NB4 (cell line): Measurements from ENCODE around the gene TFPI2.

ENCODE experiments used
- DNase-seq: peaks from one replicate; pipeline ENCODE4 v3.0.0; 2010; ENCODE audit warnings: low read depth
- H3K4me3 ChIP-seq: one replicate; pipeline ENCODE4 v1.5.1; 2011; ENCODE audit warnings: mild to moderate bottlenecking, low read depth, low read length, moderate library complexity
- CTCF ChIP-seq: IDR thresholded peaks from one replicate; pipeline ENCODE4 v1.5.1; 2012; ENCODE audit warnings: low read depth, low read length
- MAX ChIP-seq: IDR thresholded peaks from 2 replicates; pipeline ENCODE4 v1.6.1; 2011; ENCODE audit warnings: low read depth, low read length
- MYC ChIP-seq: IDR thresholded peaks from 2 replicates; pipeline ENCODE4 v1.6.1; 2011; ENCODE audit warnings: low read depth, low read length
- POLR2A ChIP-seq: IDR thresholded peaks from 2 replicates; pipeline ENCODE4 v1.6.1; 2011; ENCODE audit warnings: mild to moderate bottlenecking; ENCODE audit not compliant: insufficient read length; ENCODE audit errors: extremely low read depth

TFPI2 gene

GRCh38 chr7:93890464-93891068 is at the start of gene TFPI2:
TSS of gene TFPI2 (minus strand) at chr7:93890753. CDS start at chr7:93890678, 75 bp downstream.
- no peak for TF ChIP-seq MYC
- no peak for TF ChIP-seq POLR2A
- TF ChIP-seq CTCF, result no peak
- H3K4me3 ChIP-seq, result no peak within 1 kb of the TSS
- no peak for DNase-seq

- H3K4me3 ChIP-seq, result no peak overlapping the region
- TF ChIP-seq MYC (no peak), MAX (no peak), CTCF (no peak), POLR2A (no peak)
- DNase-seq, result no peak
These were observed 47.7 kb upstream of the TFPI2 start for GRCh38 chr7:93938293-93938692.

- no peak for TF ChIP-seq MYC
- no peak for TF ChIP-seq CTCF
- TF ChIP-seq MAX, result no peak
- no peak for TF ChIP-seq POLR2A
- no peak overlapping the region for H3K4me3 ChIP-seq
- DNase-seq, result no peak
These were observed 47.3 kb upstream of the TFPI2 start for GRCh38 chr7:93937818-93938217.

- DNase-seq, result no peak
- TF ChIP-seq CTCF (no peak), POLR2A (no peak), MAX (no peak), MYC (no peak)
These were observed 44.5 kb upstream of the TFPI2 start for GRCh38 chr7:93935102-93935501.

GRCh38 chr7:93933156-93933555 is 42.6 kb upstream of the TFPI2 start:
- TF ChIP-seq POLR2A (no peak), MAX (no peak), MYC (no peak), CTCF (no peak)
- H3K4me3 ChIP-seq, result no peak overlapping the region
- no peak for DNase-seq

More at GRCh38 chr7:93935102-93935501, 44.5 kb upstream of the TFPI2 start:
- no peak overlapping the region for H3K4me3 ChIP-seq

- TF ChIP-seq POLR2A (no peak), CTCF (no peak), MAX (no peak), MYC (no peak)
- DNase-seq, result no peak
- H3K4me3 ChIP-seq, result no peak overlapping the region
These were observed 41.1 kb upstream of the TFPI2 start for GRCh38 chr7:93931655-93932054.
